HEK293T (cell line): ENCODE results near the gene EPHA5.

Experiments used
- ARNT ChIP-seq: fragments of 450-650 bp; IDR thresholded peaks from 2 replicates; pipeline ENCODE4 v1.6.1; 2017; ENCODE audit warnings: mild to moderate bottlenecking
- BHLHE40 ChIP-seq: fragments of 450-650 bp; IDR thresholded peaks from 2 replicates; pipeline ENCODE4 v1.6.1; 2016; ENCODE audit warnings: mild to moderate bottlenecking, moderate library complexity, borderline replicate concordance
- ELF4 ChIP-seq: fragments of 450-650 bp; IDR thresholded peaks from 2 replicates; pipeline ENCODE4 v1.6.1; 2017; ENCODE audit warnings: antibody characterized with exemption
- FOXK2 ChIP-seq: fragments of 450-650 bp; IDR thresholded peaks from 2 replicates; pipeline ENCODE4 v1.6.1; 2016; ENCODE audit warnings: mild to moderate bottlenecking
- FOXM1 ChIP-seq: fragments of 450-650 bp; IDR thresholded peaks from 2 replicates; pipeline ENCODE4 v1.6.1; 2017; ENCODE audit warnings: mild to moderate bottlenecking, borderline replicate concordance
- L3MBTL2 ChIP-seq: fragments of 450-650 bp; conservative IDR thresholded peaks from 2 replicates; pipeline ENCODE4 v1.6.1; 2016; ENCODE audit warnings: mild to moderate bottlenecking
- LEF1 ChIP-seq: fragments of 450-650 bp; IDR thresholded peaks from 2 replicates; pipeline ENCODE4 v1.6.1; 2017; ENCODE audit warnings: mild to moderate bottlenecking, borderline replicate concordance
- PKNOX1 ChIP-seq: fragments of 450-650 bp; IDR thresholded peaks from 2 replicates; pipeline ENCODE4 v1.6.1; 2016
- SP1 ChIP-seq: fragments of 450-650 bp; IDR thresholded peaks from 2 replicates; pipeline ENCODE4 v1.6.1; 2017
- SUZ12 ChIP-seq: fragments of 450-650 bp; IDR thresholded peaks from 2 replicates; pipeline ENCODE4 v1.6.1; 2016; ENCODE audit warnings: mild to moderate bottlenecking
- ZNF384 ChIP-seq: fragments of 450-650 bp; IDR thresholded peaks from 2 replicates; pipeline ENCODE4 v1.6.1; 2016

- no peak for TF ChIP-seq FOXM1
- no peak for TF ChIP-seq SP1
- no peak for TF ChIP-seq ELF4
- TF ChIP-seq SUZ12 = no peak
- TF ChIP-seq BHLHE40 = no peak
- TF ChIP-seq LEF1 = no peak
- TF ChIP-seq L3MBTL2 = no peak
- TF ChIP-seq ZNF384 = no peak
- no peak for TF ChIP-seq FOXK2
- TF ChIP-seq PKNOX1 = no peak
- TF ChIP-seq ARNT = no peak
These were observed 80.4 kb downstream of the EPHA5 start for GRCh38 chr4:65589921-65590320.
